GM12874 (cell line): ENCODE results near the gene CBARP.

Experiments
- TF ChIP-seq, protein P1 (sequence below): IDR thresholded peaks from 2 replicates; pipeline ENCODE4 v1.5.1; 2011; ENCODE audit warnings: low read depth, mild to moderate bottlenecking, control low read depth, low read length, moderate library complexity; ENCODE audit not compliant: insufficient read depth

The CBARP gene

DNA sequence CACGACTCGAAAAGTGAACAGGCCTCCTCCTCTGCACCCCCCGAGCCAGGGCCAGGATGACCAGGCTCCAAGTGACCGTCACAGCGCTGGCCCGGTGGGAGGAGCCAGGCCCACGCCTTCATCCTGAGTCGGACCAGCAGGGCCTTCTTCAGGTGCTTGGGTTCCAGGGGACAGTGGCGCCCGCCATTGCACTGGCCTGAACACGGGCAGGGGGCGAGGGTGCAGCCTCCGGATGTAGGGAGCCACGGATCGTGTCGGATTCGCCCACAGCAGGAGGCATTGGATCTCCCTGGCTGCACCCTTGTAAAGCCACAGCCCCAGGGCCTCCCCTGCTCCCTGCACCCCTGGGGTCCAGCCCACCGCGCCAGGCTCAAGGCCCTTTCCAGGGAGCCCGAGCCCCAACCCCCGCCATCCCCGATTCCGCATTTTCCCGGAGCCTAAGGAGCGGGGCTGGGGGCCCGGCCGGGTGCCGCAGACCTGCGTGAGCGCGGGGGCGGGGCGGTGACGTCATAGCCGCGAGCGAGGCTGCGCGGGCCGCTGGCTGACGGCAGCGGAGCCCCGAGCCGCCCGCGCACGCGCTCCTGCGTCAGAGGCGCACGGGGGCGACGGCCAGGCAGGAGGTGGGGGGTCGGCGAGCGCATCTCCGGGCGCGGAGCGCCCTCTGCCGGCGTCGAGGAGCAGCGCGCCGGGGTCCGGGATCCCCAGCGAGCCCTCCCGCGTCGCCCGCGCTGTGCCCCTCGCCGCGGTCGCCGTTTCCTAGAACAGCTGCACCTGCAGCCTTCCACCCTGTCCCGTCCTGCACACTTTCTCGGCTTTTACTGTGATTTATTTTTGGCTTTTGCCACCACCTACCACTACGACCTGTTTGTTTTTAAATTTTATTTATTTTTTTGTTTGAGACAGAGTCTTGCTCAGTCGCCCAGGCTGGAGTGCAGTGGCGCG, 2.3 kb upstream of the CBARP start:
- TF ChIP-seq, protein P1, sequence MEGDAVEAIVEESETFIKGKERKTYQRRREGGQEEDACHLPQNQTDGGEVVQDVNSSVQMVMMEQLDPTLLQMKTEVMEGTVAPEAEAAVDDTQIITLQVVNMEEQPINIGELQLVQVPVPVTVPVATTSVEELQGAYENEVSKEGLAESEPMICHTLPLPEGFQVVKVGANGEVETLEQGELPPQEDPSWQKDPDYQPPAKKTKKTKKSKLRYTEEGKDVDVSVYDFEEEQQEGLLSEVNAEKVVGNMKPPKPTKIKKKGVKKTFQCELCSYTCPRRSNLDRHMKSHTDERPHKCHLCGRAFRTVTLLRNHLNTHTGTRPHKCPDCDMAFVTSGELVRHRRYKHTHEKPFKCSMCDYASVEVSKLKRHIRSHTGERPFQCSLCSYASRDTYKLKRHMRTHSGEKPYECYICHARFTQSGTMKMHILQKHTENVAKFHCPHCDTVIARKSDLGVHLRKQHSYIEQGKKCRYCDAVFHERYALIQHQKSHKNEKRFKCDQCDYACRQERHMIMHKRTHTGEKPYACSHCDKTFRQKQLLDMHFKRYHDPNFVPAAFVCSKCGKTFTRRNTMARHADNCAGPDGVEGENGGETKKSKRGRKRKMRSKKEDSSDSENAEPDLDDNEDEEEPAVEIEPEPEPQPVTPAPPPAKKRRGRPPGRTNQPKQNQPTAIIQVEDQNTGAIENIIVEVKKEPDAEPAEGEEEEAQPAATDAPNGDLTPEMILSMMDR, result peak; percentile 94

DNA sequence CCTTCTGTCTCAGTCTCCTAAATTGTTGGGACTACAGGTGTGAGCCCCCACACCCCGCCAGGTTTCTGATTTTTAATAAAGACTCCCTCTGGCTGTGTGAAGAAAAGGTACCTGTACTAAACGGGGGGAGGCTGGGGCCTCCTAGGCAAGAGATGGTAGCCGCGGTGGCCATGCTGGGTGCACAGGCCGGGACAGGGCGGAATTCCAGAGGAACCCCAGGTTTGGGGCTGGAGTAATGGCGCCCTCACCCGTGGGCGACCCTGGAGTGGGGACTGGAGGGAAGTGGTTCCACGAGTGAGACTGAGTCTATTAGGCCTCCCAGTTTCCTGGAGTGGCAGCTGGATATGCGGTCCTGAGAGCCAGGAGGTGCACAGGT, 1.6 kb upstream of the CBARP start:
- TF ChIP-seq, protein P1, result no peak

- TF ChIP-seq, protein P1, result no peak
These were observed 831 bp upstream of the CBARP start for GRCh38 chr19:1238369-1239303.

GRCh38 chr19:1237027-1237659, 662 bp downstream of the CBARP start:
- TF ChIP-seq, protein P1, result no peak

DNA sequence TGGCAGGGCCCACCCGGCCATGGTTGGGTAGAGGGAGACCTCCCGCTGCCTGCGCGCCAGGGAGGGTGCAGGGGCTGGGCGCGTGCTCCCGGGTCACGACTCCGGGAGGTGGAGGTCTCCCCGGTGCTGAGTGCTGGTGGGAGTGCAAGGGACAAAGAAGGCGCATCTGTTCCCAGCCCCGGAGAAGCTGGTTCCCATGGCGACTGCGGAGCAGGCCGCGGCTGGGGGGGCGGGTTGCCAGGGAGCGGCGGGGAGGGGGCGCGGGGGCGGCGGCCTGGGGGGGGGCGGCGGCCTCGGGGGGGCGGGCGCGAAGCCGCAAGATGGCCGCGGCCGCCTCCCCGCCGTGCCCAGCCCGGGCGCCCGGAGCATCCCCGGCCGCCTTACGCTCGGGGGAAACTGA, 1.2 kb downstream of the CBARP start:
- TF ChIP-seq, protein P1, result no peak

GRCh38 chr19:1235625-1236538, 1.9 kb downstream of the CBARP start:
- TF ChIP-seq, protein P1, result no peak
